Stimulated activated naive CD8-positive, alpha-beta T cell treated with anti-CD3 and anti-CD28 coated beads, Interleukin-15, Interleukin-2, amounts not matched to agents 100 ng/mL and 50 ng/mL, for 24 hours (primary cell): ENCODE results near the gene CSDE1.
A peak's percentile ranks its signal among the peaks of the same experiment; 100 is the strongest.
"Not testable (repeated sequence)": the region's sequence is repeated elsewhere in the genome, so short reads cannot be mapped to it uniquely, and the experiment has no call there.

Experiments used
- H3K27ac Mint-ChIP-seq: one replicate; pipeline ENCODE4 v1.8.0; 2021; ENCODE audit warnings: mild to moderate bottlenecking, mixed read lengths
- H3K27me3 Mint-ChIP-seq: one replicate; pipeline ENCODE4 v1.8.0; 2021; ENCODE audit warnings: mixed read lengths
- H3K36me3 Mint-ChIP-seq: one replicate; pipeline ENCODE4 v1.8.0; 2021; ENCODE audit warnings: low read depth, mixed read lengths
- H3K4me1 Mint-ChIP-seq: one replicate; pipeline ENCODE4 v1.8.0; 2021; ENCODE audit warnings: low read depth, mixed read lengths
- H3K4me3 Mint-ChIP-seq: one replicate; pipeline ENCODE4 v1.8.0; 2021; ENCODE audit warnings: mild to moderate bottlenecking, mixed read lengths
- H3K9me3 Mint-ChIP-seq: one replicate; pipeline ENCODE4 v1.8.0; 2021; ENCODE audit warnings: mixed read lengths

CSDE1 gene

GRCh38 chr1:114756949-114757454, 782 bp downstream of the CSDE1 start:
- peaks cover 5% of the 10 kb centered on the region for H3K9me3 Mint-ChIP-seq
- H3K4me1 Mint-ChIP-seq = peaks cover 60% of the 10 kb centered on the region
- H3K27me3 Mint-ChIP-seq = no peaks in the 10 kb centered on the region
- H3K27ac Mint-ChIP-seq = peak overlapping the region; percentile 99
- H3K36me3 Mint-ChIP-seq = peaks cover 35% of the 10 kb centered on the region
- H3K4me3 Mint-ChIP-seq = peak overlapping the region; percentile 89

DNA sequence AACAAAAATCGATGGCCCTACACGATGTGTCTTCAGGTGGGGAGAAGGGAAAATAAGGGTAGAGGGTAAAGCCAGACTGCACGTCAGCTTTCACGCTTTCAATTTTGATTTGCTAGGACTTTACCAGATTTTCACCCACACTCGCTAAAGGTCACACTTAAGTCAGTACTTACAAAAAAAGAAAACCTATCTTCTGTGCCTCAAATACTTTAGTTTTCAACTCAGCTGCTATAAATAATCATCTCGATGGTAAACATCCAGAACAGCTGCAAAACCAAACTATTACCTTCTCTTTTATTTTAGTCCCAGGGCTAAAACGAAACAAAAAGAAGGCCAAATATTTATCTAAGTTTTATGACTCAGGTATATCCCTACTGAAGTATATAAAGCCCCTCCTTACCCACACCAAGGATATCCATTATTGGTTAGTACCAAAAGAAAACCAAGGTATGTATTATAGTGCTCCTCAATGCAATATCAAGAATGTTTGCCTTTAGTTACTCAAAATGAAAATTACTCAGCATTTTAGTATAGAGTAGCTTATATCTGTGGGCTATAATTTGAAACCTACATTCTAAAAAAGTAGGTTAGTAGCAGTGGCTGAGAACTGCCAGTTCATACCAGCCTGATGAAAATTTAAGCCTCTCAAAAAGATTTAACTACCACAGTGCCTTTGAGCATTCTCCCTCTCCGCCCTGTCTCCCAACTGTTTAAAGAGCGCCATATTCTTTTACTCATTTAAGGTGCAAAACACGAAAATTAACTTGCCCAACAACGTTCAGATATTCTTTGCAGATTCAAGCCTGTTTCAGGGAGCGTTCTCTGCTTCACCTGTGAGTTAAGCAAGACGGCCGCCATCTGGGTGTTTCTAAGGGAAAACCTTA, 1.5 kb downstream of the CSDE1 start:
- H3K36me3 Mint-ChIP-seq = peaks cover 41% of the 10 kb centered on the region

GRCh38 chr1:114755006-114755931, 2.5 kb downstream of the CSDE1 start:
- peaks cover 46% of the 10 kb centered on the region for H3K36me3 Mint-ChIP-seq
- H3K27me3 Mint-ChIP-seq = no peaks in the 10 kb centered on the region
- peaks cover 78% of the 10 kb centered on the region for H3K4me1 Mint-ChIP-seq
- H3K27ac Mint-ChIP-seq = peak overlapping the region; percentile 99
- peak overlapping the region; percentile 89 for H3K4me3 Mint-ChIP-seq
- peaks cover 5% of the 10 kb centered on the region for H3K9me3 Mint-ChIP-seq

More for the DNA sequence above, 1.5 kb downstream of the CSDE1 start:
- Mint-ChIP-seq H3K4me1 (peaks cover 68% of the 10 kb centered on the region), H3K27me3 (no peaks in the 10 kb centered on the region), H3K27ac (peak overlapping the region; percentile 99), H3K9me3 (peaks cover 5% of the 10 kb centered on the region), H3K4me3 (peak overlapping the region; percentile 89)

DNA sequence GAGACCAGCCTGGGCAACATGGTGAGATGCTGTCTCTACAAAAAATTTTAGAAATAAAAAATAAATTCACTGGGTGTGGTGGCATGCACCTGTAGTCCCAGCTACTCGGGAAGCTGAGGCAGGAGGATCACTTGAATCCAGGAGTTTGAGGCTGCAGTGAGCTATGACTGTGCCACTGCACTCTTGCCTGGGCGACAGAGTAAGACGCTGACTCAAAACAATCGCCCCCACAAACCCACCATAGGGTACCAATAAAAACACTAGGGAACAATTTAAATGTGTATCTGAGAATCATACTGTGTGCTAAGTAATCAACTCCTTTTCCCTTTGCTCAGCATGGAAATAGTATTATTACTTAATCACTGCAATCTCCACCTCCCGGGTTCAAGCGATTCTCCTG, 4.1 kb downstream of the CSDE1 start:
- H3K36me3 Mint-ChIP-seq = peaks cover 61% of the 10 kb centered on the region

DNA sequence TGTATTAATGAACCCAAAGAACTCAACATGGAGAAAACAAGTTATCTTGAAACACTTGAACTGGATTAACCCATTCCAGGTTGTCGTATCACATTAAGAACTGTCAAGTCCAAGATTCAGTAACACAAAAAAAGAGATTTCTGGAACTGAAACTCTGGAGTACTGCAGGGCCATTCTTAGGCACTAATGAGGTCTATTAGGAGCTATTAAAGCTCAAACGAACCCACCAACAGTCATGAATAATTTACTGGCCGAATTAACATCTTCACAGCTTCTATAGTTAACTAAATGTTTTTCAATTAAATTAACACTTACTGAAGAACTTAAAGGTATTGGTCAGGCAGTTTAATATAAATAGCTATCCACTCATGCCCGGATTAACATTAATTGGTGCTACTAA, 4.6 kb downstream of the CSDE1 start:
- Mint-ChIP-seq H3K36me3 (peaks cover 62% of the 10 kb centered on the region), H3K4me1 (peaks cover 91% of the 10 kb centered on the region), H3K9me3 (no peaks in the 10 kb centered on the region), H3K4me3 (peak overlapping the region; percentile 89), H3K27me3 (no peaks in the 10 kb centered on the region), H3K27ac (no peak overlapping the region)

More for the DNA sequence above, 4.1 kb downstream of the CSDE1 start:
- H3K9me3 Mint-ChIP-seq, H3K27me3 Mint-ChIP-seq: not testable (repeated sequence)
- Mint-ChIP-seq H3K4me3 (peak overlapping the region; percentile 89), H3K27ac (peak overlapping the region; percentile 99), H3K4me1 (peaks cover 91% of the 10 kb centered on the region)

GRCh38 chr1:114750780-114751179, 7.0 kb downstream of the CSDE1 start:
- Mint-ChIP-seq H3K4me1 (peaks cover 95% of the 10 kb centered on the region), H3K36me3 (peaks cover 68% of the 10 kb centered on the region), H3K27me3 (no peaks in the 10 kb centered on the region), H3K4me3 (no peak overlapping the region), H3K9me3 (no peaks in the 10 kb centered on the region), H3K27ac (no peak overlapping the region)

- no peaks in the 10 kb centered on the region for H3K9me3 Mint-ChIP-seq
- no peaks in the 10 kb centered on the region for H3K27me3 Mint-ChIP-seq
- H3K36me3 Mint-ChIP-seq = peaks cover 65% of the 10 kb centered on the region
- no peak overlapping the region for H3K4me3 Mint-ChIP-seq
- peaks cover 95% of the 10 kb centered on the region for H3K4me1 Mint-ChIP-seq
- H3K27ac Mint-ChIP-seq = no peak overlapping the region
These were observed 7.9 kb downstream of the CSDE1 start for GRCh38 chr1:114749835-114750234.

GRCh38 chr1:114746450-114747121, 11.2 kb downstream of the CSDE1 start:
- Mint-ChIP-seq H3K27me3 (no peaks in the 10 kb centered on the region), H3K36me3 (peaks cover 81% of the 10 kb centered on the region), H3K4me1 (peaks cover 88% of the 10 kb centered on the region), H3K27ac (peak overlapping the region; percentile 69), H3K9me3 (no peaks in the 10 kb centered on the region), H3K4me3 (no peak overlapping the region)

- Mint-ChIP-seq H3K4me1 (peaks cover 81% of the 10 kb centered on the region), H3K27ac (peak overlapping the region; percentile 69), H3K9me3 (no peaks in the 10 kb centered on the region), H3K4me3 (no peak overlapping the region), H3K27me3 (no peaks in the 10 kb centered on the region), H3K36me3 (peaks cover 86% of the 10 kb centered on the region)
These were observed 12.5 kb downstream of the CSDE1 start for GRCh38 chr1:114745291-114745690.

DNA sequence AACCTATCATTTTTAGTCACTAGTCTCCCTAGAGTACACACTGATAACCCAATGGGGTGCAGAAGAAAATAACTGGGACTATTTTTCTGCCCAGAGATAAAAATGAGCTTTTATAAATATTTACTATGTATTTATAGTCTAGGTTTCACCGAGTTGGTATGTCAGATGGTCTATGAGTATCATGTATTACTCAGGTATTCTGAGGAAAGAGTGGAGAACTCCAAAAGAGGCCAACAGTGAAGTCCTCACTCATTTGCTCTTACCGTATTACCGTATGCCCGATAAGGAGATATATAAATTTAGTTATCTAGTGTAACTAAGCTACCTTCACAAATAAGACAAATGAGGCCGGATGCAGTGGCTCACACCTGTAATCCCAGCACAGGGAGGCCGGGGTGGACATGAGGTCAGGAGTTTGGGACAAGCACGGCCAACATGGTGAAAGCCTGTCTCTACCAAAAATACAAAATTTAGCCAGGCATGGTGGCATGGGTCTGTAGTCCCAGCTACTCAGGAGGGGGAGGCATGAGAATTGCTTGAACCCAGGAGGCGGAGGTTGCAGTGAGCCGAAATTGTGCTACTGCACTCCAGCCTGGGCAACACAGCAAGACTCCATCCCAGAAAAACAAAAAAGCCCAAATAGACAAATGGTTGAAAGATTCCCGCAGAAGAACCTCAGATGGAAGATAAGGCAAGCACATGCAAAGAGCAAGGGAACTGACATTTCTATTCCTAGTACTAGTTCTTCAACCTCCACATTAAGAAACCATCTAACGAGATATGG, 15.6 kb downstream of the CSDE1 start:
- Mint-ChIP-seq H3K36me3 (peaks cover 79% of the 10 kb centered on the region), H3K4me1 (peaks cover 59% of the 10 kb centered on the region), H3K27ac (no peak overlapping the region), H3K9me3 (no peaks in the 10 kb centered on the region), H3K27me3 (no peaks in the 10 kb centered on the region), H3K4me3 (no peak overlapping the region)

DNA sequence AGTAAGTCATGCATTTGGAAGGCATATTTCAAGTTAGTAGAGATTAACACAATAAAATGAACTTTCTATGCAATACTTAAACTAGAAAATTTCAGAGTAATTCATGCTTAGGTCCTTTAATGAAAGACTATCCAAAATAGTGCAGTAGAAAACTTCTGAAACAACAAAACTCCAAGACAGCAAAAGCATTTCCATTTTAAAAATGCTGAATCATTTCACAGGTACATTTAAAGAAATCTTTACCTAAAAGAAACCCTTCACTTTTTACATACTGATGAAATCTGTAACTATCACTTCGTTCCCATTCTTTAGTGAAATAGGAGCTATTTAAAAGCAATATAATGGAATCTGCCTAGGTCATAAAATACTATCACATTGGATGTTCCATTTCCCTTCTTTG, 17.5 kb downstream of the CSDE1 start:
- Mint-ChIP-seq H3K27ac (no peak overlapping the region), H3K27me3 (no peaks in the 10 kb centered on the region), H3K9me3 (no peaks in the 10 kb centered on the region), H3K4me3 (no peak overlapping the region), H3K4me1 (peaks cover 41% of the 10 kb centered on the region), H3K36me3 (peaks cover 79% of the 10 kb centered on the region)

DNA sequence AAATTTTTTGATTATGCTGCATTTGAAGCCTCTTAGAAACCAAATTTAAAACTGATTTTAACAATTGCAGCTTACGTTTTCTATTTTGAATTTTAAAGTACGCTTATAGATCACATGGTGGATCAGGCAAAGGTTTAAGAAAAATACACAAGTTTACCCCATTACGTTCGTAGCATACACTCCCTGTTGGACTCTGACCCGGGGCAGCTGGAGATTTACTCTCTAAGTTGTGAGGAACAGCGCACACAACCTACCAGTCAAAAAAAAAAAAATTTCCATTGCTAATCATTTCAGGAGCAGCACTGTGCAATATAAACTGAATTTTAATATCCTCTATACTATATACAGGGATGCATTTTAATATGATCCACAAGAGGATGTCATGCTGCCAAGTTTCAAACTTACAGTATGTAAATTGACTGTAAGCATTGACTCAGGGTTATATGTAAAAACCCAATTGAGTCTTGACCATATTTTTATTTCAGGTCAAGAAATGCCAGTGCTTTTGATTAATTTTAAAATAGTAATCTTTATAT, 20.4 kb downstream of the CSDE1 start:
- Mint-ChIP-seq H3K36me3 (peaks cover 81% of the 10 kb centered on the region), H3K27me3 (no peaks in the 10 kb centered on the region), H3K4me3 (no peak overlapping the region), H3K27ac (no peak overlapping the region), H3K4me1 (peaks cover 17% of the 10 kb centered on the region), H3K9me3 (no peaks in the 10 kb centered on the region)

- no peaks in the 10 kb centered on the region for H3K9me3 Mint-ChIP-seq
- H3K36me3 Mint-ChIP-seq = peaks cover 82% of the 10 kb centered on the region
- no peak overlapping the region for H3K27ac Mint-ChIP-seq
- peaks cover 12% of the 10 kb centered on the region for H3K4me1 Mint-ChIP-seq
- H3K27me3 Mint-ChIP-seq = no peaks in the 10 kb centered on the region
- no peak overlapping the region for H3K4me3 Mint-ChIP-seq
These were observed 22.3 kb downstream of the CSDE1 start for GRCh38 chr1:114735479-114735878.

GRCh38 chr1:114729782-114730181, 28.0 kb downstream of the CSDE1 start:
- H3K36me3 Mint-ChIP-seq = peaks cover 90% of the 10 kb centered on the region
- H3K27me3 Mint-ChIP-seq = no peaks in the 10 kb centered on the region
- H3K9me3 Mint-ChIP-seq = no peaks in the 10 kb centered on the region
- no peak overlapping the region for H3K4me3 Mint-ChIP-seq
- H3K27ac Mint-ChIP-seq = peak overlapping the region; percentile 49
- peaks cover 9% of the 10 kb centered on the region for H3K4me1 Mint-ChIP-seq
